GM12891 (cell line): ENCODE results near the gene KIR2DL4.

Experiments
- POLR2A ChIP-seq: IDR thresholded peaks from 2 replicates; pipeline ENCODE4 v1.6.1; 2011; ENCODE audit warnings: low read depth, low read length, control low read depth
- POLR2AphosphoS5 ChIP-seq: IDR thresholded peaks from 2 replicates; pipeline ENCODE4 v1.6.1; 2011; ENCODE audit warnings: low read depth, low read length, control low read depth
- POU2F2 ChIP-seq: IDR thresholded peaks from 2 replicates; pipeline ENCODE4 v1.6.1; 2011; ENCODE audit warnings: low read depth, mild to moderate bottlenecking, control low read depth, low read length, moderate library complexity
- TAF1 ChIP-seq: IDR thresholded peaks from 2 replicates; pipeline ENCODE4 v1.6.1; 2011; ENCODE audit warnings: low read depth, low read length, control low read depth

DNA sequence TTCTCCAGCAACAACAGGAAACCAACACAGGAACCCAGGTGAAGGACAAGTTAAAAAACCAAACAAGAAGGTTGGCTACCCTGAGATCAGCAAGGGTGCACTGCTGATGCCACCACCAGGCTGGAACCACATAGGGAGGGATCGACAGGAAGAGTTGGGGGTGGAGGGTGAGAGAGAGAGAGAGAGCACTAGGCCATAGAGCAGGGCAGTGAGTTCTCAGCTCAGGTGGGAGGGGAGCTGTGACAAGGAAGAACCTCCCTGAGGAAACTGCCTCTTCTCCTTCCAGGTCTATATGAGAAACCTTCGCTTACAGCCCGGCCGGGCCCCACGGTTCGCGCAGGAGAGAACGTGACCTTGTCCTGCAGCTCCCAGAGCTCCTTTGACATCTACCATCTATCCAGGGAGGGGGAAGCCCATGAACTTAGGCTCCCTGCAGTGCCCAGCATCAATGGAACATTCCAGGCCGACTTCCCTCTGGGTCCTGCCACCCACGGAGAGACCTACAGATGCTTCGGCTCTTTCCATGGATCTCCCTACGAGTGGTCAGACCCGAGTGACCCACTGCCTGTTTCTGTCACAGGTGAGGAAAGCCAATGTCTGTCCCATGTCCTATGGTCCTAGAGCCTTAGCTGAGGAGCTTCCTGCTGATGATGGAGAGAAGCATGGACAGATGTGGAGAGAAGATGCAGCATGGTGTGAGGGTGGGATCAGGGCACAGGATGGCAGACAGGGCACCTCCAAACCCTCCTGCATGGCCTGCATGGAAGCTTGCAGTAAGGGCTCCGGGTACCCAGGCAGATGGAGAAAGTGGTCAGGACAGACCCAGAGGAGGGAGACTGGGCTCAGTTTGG is 2.5 kb downstream of the KIR2DL4 start:
- TF ChIP-seq POLR2A (no peak), POLR2AphosphoS5 (no peak), TAF1 (no peak), POU2F2 (no peak)
